ENCODE data around the gene FCGR3B. TPM values are rescaled to one million over a fixed set of nuclear protein-coding genes. Genes with fewer than 3 reads are reported as not detected.
"Not testable (repeated sequence)": the region's sequence is repeated elsewhere in the genome, so short reads cannot be mapped to it uniquely, and the experiment has no call there.

FCGR3B gene
- total RNA-seq, 1 experiment from 2014 or later, result not detected

DNA sequence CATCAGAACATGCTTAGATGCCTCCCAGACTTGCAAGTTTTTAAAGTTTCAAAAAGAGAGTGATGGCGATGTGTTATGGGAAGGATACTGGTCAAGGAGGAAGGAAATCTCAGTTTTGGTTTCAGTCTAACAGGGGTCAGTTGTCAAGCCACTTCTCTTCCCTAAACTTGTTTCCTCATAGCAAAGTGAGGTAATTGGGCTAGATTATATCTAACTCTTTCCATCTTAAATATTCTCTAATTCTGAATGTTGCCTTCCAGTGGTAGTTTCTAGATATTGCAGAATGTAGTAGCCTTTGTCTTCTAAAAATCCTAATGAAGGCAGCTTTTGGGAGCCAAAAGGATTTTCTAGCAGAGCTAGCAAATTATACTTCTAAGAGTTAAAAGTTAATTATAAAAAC lies 11.7 kb upstream of the FCGR3B start:
- H3K27ac ChIP-seq (ENCODE audit: low read length); DNase-seq (ENCODE audit: low read depth, low spot score); H3K27me3 ChIP-seq (ENCODE audit: control insufficient read depth, insufficient read depth, low read length); CTCF ChIA-PET; ATAC-seq; in situ Hi-C loops (cut with HindIII; ENCODE audit: low pct_unique_long_range_greater_than_20kb, low sequenced_read_pairs); H3K9me3 ChIP-seq (ENCODE audit: control insufficient read depth, insufficient read depth, low read depth, low read length); POLR2A ChIA-PET; H3K4me1 ChIP-seq (ENCODE audit: control insufficient read depth, insufficient read depth, low read length); H3K36me3 ChIP-seq (ENCODE audit: control insufficient read depth, insufficient read depth, low read length); BruUV-seq (replicated peaks); intact Hi-C loops (cut with micrococcal nuclease; ENCODE audit: unreplicated experiment); H3K4me3 ChIP-seq (ENCODE audit: low read depth in 2 of 2, low read length in 2 of 2): not testable (repeated sequence)

GRCh38 chr1:161639203-161639602 lies 8.2 kb upstream of the FCGR3B start:
- DNase-seq (ENCODE audit: low read depth, low spot score); BruUV-seq (replicated peaks); H3K4me1 ChIP-seq (ENCODE audit: control insufficient read depth, insufficient read depth, low read length); H3K27me3 ChIP-seq (ENCODE audit: control insufficient read depth, insufficient read depth, low read length); H3K4me3 ChIP-seq (ENCODE audit: low read depth in 2 of 2, low read length in 2 of 2); H3K27ac ChIP-seq (ENCODE audit: low read length); H3K36me3 ChIP-seq (ENCODE audit: control insufficient read depth, insufficient read depth, low read length); ATAC-seq; H3K9me3 ChIP-seq (ENCODE audit: control insufficient read depth, insufficient read depth, low read depth, low read length); intact Hi-C loops (cut with micrococcal nuclease; ENCODE audit: unreplicated experiment); POLR2A ChIA-PET; CTCF ChIA-PET; in situ Hi-C loops (cut with HindIII; ENCODE audit: low pct_unique_long_range_greater_than_20kb, low sequenced_read_pairs): not testable (repeated sequence)

DNA sequence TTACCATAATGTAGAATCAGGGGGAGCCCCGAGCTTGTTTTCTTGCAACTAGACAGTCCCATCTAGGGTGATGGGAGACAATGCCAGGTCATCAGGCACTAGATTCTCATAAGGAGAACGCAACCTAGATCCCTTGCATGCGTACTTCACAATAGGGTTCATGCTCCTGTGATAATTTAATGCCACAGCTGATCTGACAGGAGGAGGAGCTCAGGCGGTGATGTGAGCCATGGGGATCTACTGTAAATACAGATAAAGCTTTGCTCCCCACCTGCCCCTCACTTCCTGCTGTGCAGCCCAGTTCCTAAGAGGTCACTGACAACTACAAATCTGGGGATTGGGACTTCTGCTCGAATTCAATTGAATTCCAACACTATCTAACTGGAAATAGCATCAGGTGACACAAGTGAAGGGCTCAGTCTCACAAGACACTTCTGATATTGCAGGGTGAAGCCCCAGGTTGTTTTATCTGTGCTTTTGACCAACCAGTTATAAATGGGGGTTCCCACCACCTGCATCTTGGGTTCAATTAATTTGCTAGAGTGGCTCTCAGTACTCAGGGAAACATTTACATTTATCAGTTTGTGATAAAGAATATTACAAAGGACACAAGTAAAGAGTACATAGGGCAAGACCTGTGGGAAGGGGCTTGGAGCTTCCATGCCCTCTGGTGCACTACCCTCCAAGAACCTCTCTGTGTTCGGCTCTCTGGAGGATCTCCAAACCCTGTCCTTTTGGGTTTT lies 7.4 kb upstream of the FCGR3B start:
- DNase-seq (ENCODE audit: low read depth, low spot score); intact Hi-C loops (cut with micrococcal nuclease; ENCODE audit: unreplicated experiment); H3K4me3 ChIP-seq (ENCODE audit: low read depth in 2 of 2, low read length in 2 of 2); ATAC-seq; CTCF ChIA-PET; H3K27me3 ChIP-seq (ENCODE audit: control insufficient read depth, insufficient read depth, low read length); BruUV-seq (replicated peaks); H3K4me1 ChIP-seq (ENCODE audit: control insufficient read depth, insufficient read depth, low read length); H3K36me3 ChIP-seq (ENCODE audit: control insufficient read depth, insufficient read depth, low read length); in situ Hi-C loops (cut with HindIII; ENCODE audit: low pct_unique_long_range_greater_than_20kb, low sequenced_read_pairs); POLR2A ChIA-PET; H3K27ac ChIP-seq (ENCODE audit: low read length); H3K9me3 ChIP-seq (ENCODE audit: control insufficient read depth, insufficient read depth, low read depth, low read length): not testable (repeated sequence)

DNA sequence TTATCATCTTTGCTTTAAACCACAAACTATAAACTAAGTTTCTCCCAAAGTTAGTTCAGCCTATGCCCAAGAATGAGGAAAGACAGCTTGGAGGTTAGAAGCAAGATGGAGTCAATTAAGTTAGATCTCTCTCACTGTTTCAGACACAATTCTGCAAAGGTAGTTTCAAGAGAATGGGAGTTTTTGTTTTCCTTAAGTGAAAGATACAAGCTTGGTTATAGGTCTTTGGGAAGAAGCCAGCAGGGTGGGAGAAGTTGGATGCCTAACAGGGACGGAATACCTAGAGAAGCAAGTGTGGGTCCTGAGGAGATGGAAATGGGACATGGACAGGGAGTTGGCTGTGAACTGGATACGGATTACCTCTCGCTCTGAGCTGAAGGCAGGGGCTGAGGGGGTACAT lies 6.0 kb upstream of the FCGR3B start:
- H3K27me3 ChIP-seq (ENCODE audit: control insufficient read depth, insufficient read depth, low read length); DNase-seq (ENCODE audit: low read depth, low spot score); H3K4me3 ChIP-seq (ENCODE audit: low read depth in 2 of 2, low read length in 2 of 2); intact Hi-C loops (cut with micrococcal nuclease; ENCODE audit: unreplicated experiment); POLR2A ChIA-PET; H3K4me1 ChIP-seq (ENCODE audit: control insufficient read depth, insufficient read depth, low read length); H3K36me3 ChIP-seq (ENCODE audit: control insufficient read depth, insufficient read depth, low read length); H3K9me3 ChIP-seq (ENCODE audit: control insufficient read depth, insufficient read depth, low read depth, low read length); ATAC-seq; in situ Hi-C loops (cut with HindIII; ENCODE audit: low pct_unique_long_range_greater_than_20kb, low sequenced_read_pairs); BruUV-seq (replicated peaks); H3K27ac ChIP-seq (ENCODE audit: low read length); CTCF ChIA-PET: not testable (repeated sequence)

DNA sequence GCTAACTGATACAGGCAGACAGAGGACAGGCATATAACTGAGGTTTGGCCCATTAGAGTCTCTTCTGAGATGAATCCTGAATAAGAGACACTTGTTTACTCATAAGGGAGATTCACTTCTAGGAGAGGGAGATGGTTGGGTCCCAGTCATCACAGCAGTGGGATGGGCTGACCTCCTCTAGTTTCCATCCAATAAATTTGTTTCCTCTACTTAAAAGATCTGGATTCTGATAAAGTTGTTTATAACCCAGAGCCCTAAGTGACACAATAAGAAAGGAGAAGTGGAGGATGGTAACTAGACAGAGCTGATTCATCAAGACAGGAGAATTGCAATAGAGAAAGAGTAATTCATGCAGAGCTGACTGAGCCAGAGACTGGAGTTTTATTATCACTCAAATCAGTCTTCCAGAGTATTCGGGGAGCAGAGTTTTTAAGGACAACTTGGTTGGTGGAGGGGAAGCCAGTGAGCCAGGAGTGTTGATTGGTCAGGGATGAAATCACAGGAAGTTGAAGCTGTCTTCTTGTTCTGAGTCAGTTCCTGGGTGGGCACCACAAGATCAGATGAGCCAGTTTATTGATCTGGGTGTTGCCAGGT lies 5.3 kb upstream of the FCGR3B start:
- POLR2A ChIA-PET; in situ Hi-C loops (cut with HindIII; ENCODE audit: low pct_unique_long_range_greater_than_20kb, low sequenced_read_pairs); H3K27me3 ChIP-seq (ENCODE audit: control insufficient read depth, insufficient read depth, low read length); H3K4me3 ChIP-seq (ENCODE audit: low read depth in 2 of 2, low read length in 2 of 2); BruUV-seq (replicated peaks); intact Hi-C loops (cut with micrococcal nuclease; ENCODE audit: unreplicated experiment); H3K36me3 ChIP-seq (ENCODE audit: control insufficient read depth, insufficient read depth, low read length); ATAC-seq; H3K4me1 ChIP-seq (ENCODE audit: control insufficient read depth, insufficient read depth, low read length); CTCF ChIA-PET; H3K9me3 ChIP-seq (ENCODE audit: control insufficient read depth, insufficient read depth, low read depth, low read length); DNase-seq (ENCODE audit: low read depth, low spot score); H3K27ac ChIP-seq (ENCODE audit: low read length): not testable (repeated sequence)

GRCh38 chr1:161634993-161635392 lies 4.0 kb upstream of the FCGR3B start:
- DNase-seq (ENCODE audit: low read depth, low spot score); ATAC-seq; H3K4me3 ChIP-seq (ENCODE audit: low read depth in 2 of 2, low read length in 2 of 2); H3K27me3 ChIP-seq (ENCODE audit: control insufficient read depth, insufficient read depth, low read length); intact Hi-C loops (cut with micrococcal nuclease; ENCODE audit: unreplicated experiment); in situ Hi-C loops (cut with HindIII; ENCODE audit: low pct_unique_long_range_greater_than_20kb, low sequenced_read_pairs); H3K4me1 ChIP-seq (ENCODE audit: control insufficient read depth, insufficient read depth, low read length); H3K36me3 ChIP-seq (ENCODE audit: control insufficient read depth, insufficient read depth, low read length); POLR2A ChIA-PET; H3K27ac ChIP-seq (ENCODE audit: low read length); H3K9me3 ChIP-seq (ENCODE audit: control insufficient read depth, insufficient read depth, low read depth, low read length); CTCF ChIA-PET; BruUV-seq (replicated peaks): not testable (repeated sequence)

DNA sequence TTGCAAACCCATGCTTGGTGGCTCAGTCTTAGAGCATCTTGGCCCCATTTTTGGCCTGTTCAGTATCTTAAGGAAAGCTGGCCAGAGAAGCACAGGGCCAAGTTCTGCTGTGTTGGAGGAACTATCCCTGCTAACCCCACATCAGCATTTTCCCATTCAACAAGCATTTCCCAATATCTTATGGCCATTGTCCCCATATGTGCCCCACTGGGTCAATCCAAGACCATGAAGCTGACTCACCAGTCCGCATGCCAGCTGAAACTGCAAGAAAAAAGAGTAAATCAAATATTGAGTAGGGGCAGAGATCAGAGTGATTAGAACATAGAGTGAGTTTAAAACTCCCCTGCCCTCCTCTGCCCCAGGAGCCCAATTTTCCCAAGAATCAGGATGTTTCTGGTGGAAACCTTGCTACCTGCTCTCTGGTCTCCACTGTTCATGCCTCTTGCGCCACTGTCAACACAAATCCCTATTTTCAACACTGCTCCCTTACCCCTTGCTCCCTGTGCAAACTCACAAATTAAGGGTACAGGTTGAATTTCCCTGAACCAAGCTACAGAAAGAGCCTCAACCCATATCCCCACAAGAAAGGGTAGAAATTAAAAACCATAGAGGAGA lies 741 bp downstream of the FCGR3B start:
- H3K9me3 ChIP-seq (ENCODE audit: control insufficient read depth, insufficient read depth, low read depth, low read length); CTCF ChIA-PET; H3K4me3 ChIP-seq (ENCODE audit: low read depth in 2 of 2, low read length in 2 of 2); H3K27me3 ChIP-seq (ENCODE audit: control insufficient read depth, insufficient read depth, low read length); H3K4me1 ChIP-seq (ENCODE audit: control insufficient read depth, insufficient read depth, low read length); in situ Hi-C loops (cut with HindIII; ENCODE audit: low pct_unique_long_range_greater_than_20kb, low sequenced_read_pairs); H3K36me3 ChIP-seq (ENCODE audit: control insufficient read depth, insufficient read depth, low read length); intact Hi-C loops (cut with micrococcal nuclease; ENCODE audit: unreplicated experiment); H3K27ac ChIP-seq (ENCODE audit: low read length); ATAC-seq; BruUV-seq (replicated peaks); DNase-seq (ENCODE audit: low read depth, low spot score); POLR2A ChIA-PET: not testable (repeated sequence)

Data from Panc1 (cell line).